Anterior cingulate cortex (tissue), 58 donors: ENCODE measurements around the gene POC1B.
A peak's percentile ranks its signal among the peaks of the same experiment; 100 is the strongest.

ENCODE experiments used
- DNase-seq, 58 donors: peaks; one replicate each; lab custom pipeline; 2025; lab: John Stamatoyannopoulos, UW

Gene POC1B

GRCh38 chr12:89499857-89500256 is 26.0 kb downstream of the POC1B start:
- DNase-seq = no peak

DNA sequence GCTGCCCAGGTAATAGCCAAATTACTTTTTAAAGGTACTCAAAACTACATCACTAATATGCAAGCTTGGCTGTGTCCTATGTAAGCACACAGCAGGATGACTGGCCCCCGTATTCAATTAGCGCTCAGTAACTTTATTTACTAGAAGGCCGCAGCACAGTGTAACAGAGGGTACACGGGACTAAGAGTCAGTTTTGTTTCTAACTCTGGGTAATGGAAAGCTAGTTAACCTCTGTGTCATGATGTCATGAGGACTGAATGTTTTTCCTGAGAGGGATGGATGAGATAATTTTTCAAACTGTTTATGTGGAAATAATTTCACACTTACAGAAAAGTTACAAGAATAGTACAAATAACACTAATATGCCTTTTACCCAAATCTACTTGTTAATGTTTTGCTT is 28.4 kb downstream of the POC1B start:
- DNase-seq = no peak

- DNase-seq = no peak
Measured at GRCh38 chr12:89497005-89497404, 28.8 kb downstream of the POC1B start.

- DNase-seq = peak in 1 of 58 donors; percentile 6
Measured at GRCh38 chr12:89494411-89495231, 31.2 kb downstream of the POC1B start.

DNA sequence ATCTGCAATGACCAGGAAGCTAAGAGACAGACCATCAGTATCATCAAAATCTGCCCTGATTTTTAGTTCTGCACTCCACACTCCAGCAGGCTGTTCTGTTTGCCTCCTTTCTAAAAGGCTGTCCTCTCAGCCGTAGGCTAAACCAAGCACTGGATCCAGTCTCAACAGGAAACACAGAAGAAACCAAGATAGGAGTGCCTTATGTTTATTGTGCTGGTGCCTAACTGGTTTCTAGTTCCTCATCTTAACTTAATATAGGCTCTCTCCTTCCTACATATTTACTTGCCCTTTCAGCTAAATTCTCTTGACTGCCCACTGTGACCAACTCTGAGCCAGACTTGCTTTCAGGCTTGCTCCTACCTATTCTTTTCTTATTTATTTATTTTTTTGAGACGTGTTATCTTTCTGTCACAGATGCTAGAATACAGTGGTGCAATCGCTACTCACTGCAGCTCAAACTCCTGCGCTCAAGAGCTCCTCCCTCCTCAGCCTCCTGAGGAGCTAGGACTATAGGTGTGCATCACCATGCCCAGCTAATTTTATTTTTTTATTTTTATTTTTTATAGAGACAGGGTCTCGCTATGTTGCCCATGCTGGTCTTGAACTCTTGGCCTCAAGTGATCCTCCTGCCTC is 32.1 kb downstream of the POC1B start:
- DNase-seq = no peak

- DNase-seq = no peak
Measured at GRCh38 chr12:89492883-89493282, 33.0 kb downstream of the POC1B start.

GRCh38 chr12:89490922-89491321 is 34.9 kb downstream of the POC1B start:
- DNase-seq = no peak

GRCh38 chr12:89486264-89486663 is 39.6 kb downstream of the POC1B start:
- DNase-seq = no peak

GRCh38 chr12:89484470-89484869 is 41.4 kb downstream of the POC1B start:
- DNase-seq = no peak

DNA sequence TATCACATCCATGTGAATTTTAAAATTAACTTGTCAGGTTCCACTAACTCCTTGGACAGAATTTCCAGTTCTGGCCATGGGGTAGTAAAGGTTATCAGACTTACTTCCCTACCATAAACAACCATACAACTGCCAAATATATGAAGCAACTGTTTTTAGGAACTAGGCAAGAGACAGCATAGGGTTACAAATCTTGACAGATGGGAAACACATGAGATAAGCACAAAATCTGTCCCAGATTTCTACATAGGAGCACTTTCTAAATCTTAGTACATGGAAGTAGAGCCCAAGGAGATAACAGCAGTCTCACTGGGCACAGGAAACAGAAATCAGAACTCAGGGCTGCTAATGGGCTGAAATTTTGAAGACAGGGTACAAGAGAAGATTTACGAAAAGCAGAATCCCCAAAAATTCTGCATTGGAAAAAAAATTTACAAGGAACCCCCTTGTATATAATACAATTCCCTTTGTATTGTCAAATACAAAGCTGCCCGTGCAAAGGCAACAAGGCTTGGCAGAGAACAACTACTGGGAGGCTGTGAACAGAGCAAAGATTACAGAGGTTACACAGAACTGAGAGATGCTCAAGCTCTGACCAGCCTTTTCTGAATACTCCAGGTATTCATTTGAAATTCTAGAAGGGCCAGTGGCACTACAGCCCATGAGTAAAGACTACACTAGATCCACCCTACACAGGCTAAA is 44.5 kb downstream of the POC1B start:
- DNase-seq = peak in 16 of 58 donors; percentile 3 to 72 (median 19)

DNA sequence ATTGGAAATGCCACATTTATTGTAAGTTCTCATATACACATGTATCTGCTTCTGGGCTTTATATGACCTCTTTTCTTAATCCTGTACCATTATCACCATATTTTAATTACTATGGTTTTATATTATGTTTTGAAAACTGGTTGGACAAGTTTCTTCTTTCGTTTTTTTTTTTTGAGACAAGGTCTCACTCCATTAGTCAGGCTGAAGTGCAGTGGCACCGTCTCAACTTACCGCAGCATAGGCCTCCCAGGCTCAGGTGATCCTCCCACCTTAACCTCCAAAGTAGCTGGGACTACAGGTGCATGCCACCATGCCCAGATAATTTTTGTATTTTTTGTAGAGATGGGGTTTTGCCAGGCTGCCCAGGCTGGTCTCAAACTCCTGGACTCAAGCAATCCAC is 45.9 kb downstream of the POC1B start:
- no peak for DNase-seq

- no peak for DNase-seq
Measured at GRCh38 chr12:89477633-89478279, 48.1 kb downstream of the POC1B start.

GRCh38 chr12:89476904-89477595 is 48.8 kb downstream of the POC1B start:
- no peak for DNase-seq

DNA sequence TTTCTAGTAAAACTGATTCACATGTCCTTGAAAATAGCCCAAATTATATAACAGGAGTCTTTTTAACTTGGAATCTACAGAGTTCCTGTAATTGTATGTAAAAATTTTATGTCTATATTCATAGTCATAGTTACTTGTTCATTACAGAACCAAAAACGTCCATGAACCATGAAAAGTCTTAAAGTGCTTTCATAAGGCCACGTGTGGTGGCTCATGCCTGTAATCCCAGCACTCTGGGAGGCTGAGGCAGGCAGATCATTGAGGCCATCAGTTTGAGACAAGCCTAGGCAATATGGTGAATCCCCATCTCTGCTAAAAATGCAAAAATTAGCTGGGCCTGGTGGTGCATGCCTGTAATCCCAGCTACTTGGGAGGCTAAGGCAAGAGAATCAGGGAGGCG is 49.6 kb downstream of the POC1B start:
- no peak for DNase-seq

DNA sequence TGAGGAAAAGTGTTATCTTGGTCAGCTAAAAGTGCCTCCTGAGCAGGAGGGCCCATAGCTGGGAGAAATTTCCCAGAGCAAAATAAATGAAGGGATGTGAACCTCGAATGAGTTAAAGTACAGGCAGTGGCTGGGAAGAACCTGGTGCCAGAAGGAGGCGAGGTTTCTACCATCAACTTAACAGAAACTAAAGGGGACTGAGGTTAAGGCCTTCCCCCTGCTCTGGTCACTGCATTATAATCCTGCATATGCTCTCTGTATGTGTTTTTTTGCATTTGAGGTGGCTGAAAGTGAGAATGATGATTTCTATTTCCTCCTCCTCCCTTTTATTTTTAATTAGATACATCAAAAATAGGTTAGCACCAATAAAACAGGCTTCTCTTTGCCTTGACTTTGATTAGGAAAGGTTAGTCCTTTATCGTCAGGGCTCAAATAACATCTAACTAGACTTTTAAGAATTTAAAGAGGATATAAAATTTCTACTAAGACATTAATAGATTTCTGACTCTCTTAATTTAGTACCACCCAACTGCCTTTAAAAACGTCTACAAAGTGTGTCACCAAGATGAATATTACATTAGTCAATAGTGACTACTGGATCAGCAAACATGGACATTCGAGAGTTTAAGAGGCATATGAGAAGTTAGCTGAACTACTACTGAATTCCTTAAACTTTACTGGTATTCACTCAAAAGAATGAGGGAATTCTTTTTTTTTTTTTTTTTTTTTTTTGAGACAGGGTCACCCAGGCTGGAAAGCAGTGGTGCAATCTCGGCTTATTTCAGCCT is 50.5 kb downstream of the POC1B start:
- no peak for DNase-seq

GRCh38 chr12:89474615-89475014 is 51.2 kb downstream of the POC1B start:
- DNase-seq = no peak

GRCh38 chr12:89472508-89472907 is 53.3 kb downstream of the POC1B start:
- DNase-seq = peak in 2 of 58 donors; percentile 10 to 27

GRCh38 chr12:89470741-89471509 is 54.9 kb downstream of the POC1B start:
- peak in 1 of 58 donors; percentile 30 for DNase-seq

DNA sequence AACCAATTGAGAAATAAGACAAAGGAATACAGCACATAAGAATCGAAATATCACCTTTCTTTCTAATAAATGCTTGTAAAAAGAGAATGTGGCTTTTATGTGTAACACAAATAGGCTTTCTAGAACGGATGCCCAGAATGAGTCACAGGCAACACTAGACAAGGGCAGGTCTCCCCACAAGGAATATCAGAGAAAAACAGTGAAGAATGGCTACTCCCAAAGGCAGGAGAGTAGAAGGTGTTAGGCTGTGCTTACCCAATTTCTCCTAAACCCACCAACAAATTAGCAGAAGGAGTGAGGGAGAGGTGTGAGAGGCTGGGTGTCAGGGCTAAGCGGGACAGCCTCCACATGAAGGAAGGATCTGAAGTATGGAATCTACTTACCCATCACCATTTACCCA is 56.5 kb downstream of the POC1B start:
- DNase-seq = no peak
